Stimulated activated CD4-positive, alpha-beta T cell treated with anti-CD3 and anti-CD28 coated beads, Interleukin-15, amount 100 ng/mL, for 48 hours (primary cell): ENCODE data around the gene INSR.
"Not testable (repeated sequence)": the region's sequence is repeated elsewhere in the genome, so short reads cannot be mapped to it uniquely, and the experiment has no call there.

Source experiments
- DNase-seq, 2 donors: peaks; one replicate each; pipeline ENCODE4 v3.0.0-alpha.2; 2020; ENCODE audit warnings: low read depth in 2 of 2

INSR gene

GRCh38 chr19:7258041-7258839 is 36.0 kb downstream of the INSR start:
- no peak for DNase-seq

- no peak for DNase-seq
Observed at GRCh38 chr19:7257148-7258040, 36.8 kb downstream of the INSR start.

- no peak for DNase-seq
Observed at GRCh38 chr19:7255631-7256030, 38.6 kb downstream of the INSR start.

GRCh38 chr19:7255119-7255518 is 39.1 kb downstream of the INSR start:
- no peak for DNase-seq

- no peak for DNase-seq
Observed at GRCh38 chr19:7254590-7254989, 39.6 kb downstream of the INSR start.

GRCh38 chr19:7252364-7252763 is 41.9 kb downstream of the INSR start:
- no peak for DNase-seq

- no peak for DNase-seq
Observed at GRCh38 chr19:7251494-7251893, 42.7 kb downstream of the INSR start.

- no peak for DNase-seq
Observed at GRCh38 chr19:7250951-7251350, 43.3 kb downstream of the INSR start.

- no peak for DNase-seq
Observed at GRCh38 chr19:7250057-7250596, 44.1 kb downstream of the INSR start.

GRCh38 chr19:7247155-7247554 is 47.1 kb downstream of the INSR start:
- DNase-seq: no peak

GRCh38 chr19:7246601-7247000 is 47.6 kb downstream of the INSR start:
- no peak for DNase-seq

GRCh38 chr19:7242601-7243258 is 51.5 kb downstream of the INSR start:
- no peak for DNase-seq

GRCh38 chr19:7238051-7238450 is 56.2 kb downstream of the INSR start:
- DNase-seq: no peak

- DNase-seq: no peak
Observed at GRCh38 chr19:7236153-7236552, 58.1 kb downstream of the INSR start.

GRCh38 chr19:7230826-7231225 is 63.4 kb downstream of the INSR start:
- DNase-seq: no peak

GRCh38 chr19:7229735-7230134 is 64.5 kb downstream of the INSR start:
- no peak for DNase-seq

GRCh38 chr19:7228935-7229541 is 65.2 kb downstream of the INSR start:
- no peak for DNase-seq

GRCh38 chr19:7227735-7228134 is 66.5 kb downstream of the INSR start:
- DNase-seq: no peak

GRCh38 chr19:7227149-7227548 is 67.1 kb downstream of the INSR start:
- not testable (repeated sequence) for DNase-seq

- DNase-seq: no peak
Observed at GRCh38 chr19:7226739-7227138, 67.5 kb downstream of the INSR start.

GRCh38 chr19:7225741-7226140 is 68.5 kb downstream of the INSR start:
- DNase-seq: no peak

- no peak for DNase-seq
Observed at GRCh38 chr19:7224995-7225394, 69.2 kb downstream of the INSR start.
